HG02588 (cell line): ENCODE data around the gene MYH15.

ENCODE experiments used
- ATAC-seq: cut with Tn5 transposase; IDR thresholded peaks from one replicate; pipeline ENCODE4 v1.9.1; 2021; ENCODE audit warnings: mild to moderate bottlenecking, moderate library complexity; ENCODE audit not compliant: unreplicated experiment

The MYH15 gene

GRCh38 chr3:108510496-108510895 lies at the start of gene MYH15:
TSS of gene MYH15 (minus strand) at chr3:108510596. CDS start at chr3:108510530, 66 bp downstream.
- ATAC-seq: no peak

GRCh38 chr3:108555966-108556581 lies 45.7 kb upstream of the MYH15 start:
- ATAC-seq: no peak

- ATAC-seq: no peak
These were observed 44.6 kb upstream of the MYH15 start for GRCh38 chr3:108554913-108555571.

GRCh38 chr3:108554229-108554628 lies 43.8 kb upstream of the MYH15 start:
- ATAC-seq: no peak

- ATAC-seq: peak; percentile 53
These were observed 42.1 kb upstream of the MYH15 start for GRCh38 chr3:108552267-108553159.

GRCh38 chr3:108548886-108549285 lies 38.5 kb upstream of the MYH15 start:
- ATAC-seq: no peak

- no peak for ATAC-seq
These were observed 37.9 kb upstream of the MYH15 start for GRCh38 chr3:108548304-108548703.

GRCh38 chr3:108546692-108547091 lies 36.3 kb upstream of the MYH15 start:
- ATAC-seq: peak; percentile 60

GRCh38 chr3:108546247-108546646 lies 35.9 kb upstream of the MYH15 start:
- ATAC-seq: peak; percentile 64

GRCh38 chr3:108538083-108538482 lies 27.7 kb upstream of the MYH15 start:
- no peak for ATAC-seq

- peak; percentile 97 for ATAC-seq
These were observed 18.3 kb upstream of the MYH15 start for GRCh38 chr3:108528459-108529252.

GRCh38 chr3:108527817-108528216 lies 17.4 kb upstream of the MYH15 start:
- ATAC-seq: no peak

- ATAC-seq: no peak
These were observed 16.7 kb upstream of the MYH15 start for GRCh38 chr3:108527109-108527508.

- ATAC-seq: no peak
These were observed 15.6 kb upstream of the MYH15 start for GRCh38 chr3:108525971-108526370.

- ATAC-seq: no peak
These were observed 14.9 kb upstream of the MYH15 start for GRCh38 chr3:108525256-108525655.

GRCh38 chr3:108524537-108524936 lies 14.1 kb upstream of the MYH15 start:
- ATAC-seq: no peak

GRCh38 chr3:108518895-108519294 lies 8.5 kb upstream of the MYH15 start:
- ATAC-seq: no peak

GRCh38 chr3:108516881-108517280 lies 6.5 kb upstream of the MYH15 start:
- ATAC-seq: no peak

- ATAC-seq: no peak
These were observed 3.6 kb upstream of the MYH15 start for GRCh38 chr3:108513961-108514360.

- ATAC-seq: no peak
These were observed 2.3 kb upstream of the MYH15 start for GRCh38 chr3:108512671-108513070.

GRCh38 chr3:108511490-108511889 lies 1.1 kb upstream of the MYH15 start:
- no peak for ATAC-seq
